ENCODE measurements around the gene TM4SF5.

The TM4SF5 gene, protein sequence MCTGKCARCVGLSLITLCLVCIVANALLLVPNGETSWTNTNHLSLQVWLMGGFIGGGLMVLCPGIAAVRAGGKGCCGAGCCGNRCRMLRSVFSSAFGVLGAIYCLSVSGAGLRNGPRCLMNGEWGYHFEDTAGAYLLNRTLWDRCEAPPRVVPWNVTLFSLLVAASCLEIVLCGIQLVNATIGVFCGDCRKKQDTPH

DNA sequence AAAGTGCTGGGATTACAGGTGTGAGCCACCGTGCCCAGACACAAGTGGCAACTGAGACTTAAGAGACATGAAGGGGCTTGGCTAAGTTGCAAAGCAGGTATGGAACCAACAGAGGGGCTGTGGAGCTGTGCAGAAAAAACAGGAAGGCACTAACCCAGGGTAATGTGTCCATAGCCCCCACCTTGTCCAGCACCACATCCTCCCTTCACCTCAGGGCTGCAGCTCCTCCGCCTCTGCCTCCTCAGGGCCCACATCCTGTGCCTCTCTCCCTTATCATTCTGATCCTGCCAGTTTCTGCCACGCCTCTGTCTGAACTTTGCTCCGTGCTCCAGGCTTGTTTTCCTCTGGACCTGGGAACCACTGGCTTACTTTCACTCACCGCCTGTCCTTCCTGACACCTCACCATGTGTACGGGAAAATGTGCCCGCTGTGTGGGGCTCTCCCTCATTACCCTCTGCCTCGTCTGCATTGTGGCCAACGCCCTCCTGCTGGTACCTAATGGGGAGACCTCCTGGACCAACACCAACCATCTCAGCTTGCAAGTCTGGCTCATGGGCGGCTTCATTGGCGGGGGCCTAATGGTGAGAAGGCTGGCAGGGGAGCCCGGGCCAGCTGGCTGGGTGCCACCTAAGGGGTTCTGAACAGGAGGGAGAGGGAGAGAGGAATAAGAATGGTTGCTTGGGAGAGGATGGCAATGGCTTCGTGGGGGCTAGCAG, at the start of gene TM4SF5:
Gene TM4SF5, plus strand, starts transcription at position 368 of the 716 bp plus-strand sequence. Its CDS starts 37 bp downstream, at position 405.
- peak in 1 of 2 experiments; percentile 48 for DNase-seq

DNA sequence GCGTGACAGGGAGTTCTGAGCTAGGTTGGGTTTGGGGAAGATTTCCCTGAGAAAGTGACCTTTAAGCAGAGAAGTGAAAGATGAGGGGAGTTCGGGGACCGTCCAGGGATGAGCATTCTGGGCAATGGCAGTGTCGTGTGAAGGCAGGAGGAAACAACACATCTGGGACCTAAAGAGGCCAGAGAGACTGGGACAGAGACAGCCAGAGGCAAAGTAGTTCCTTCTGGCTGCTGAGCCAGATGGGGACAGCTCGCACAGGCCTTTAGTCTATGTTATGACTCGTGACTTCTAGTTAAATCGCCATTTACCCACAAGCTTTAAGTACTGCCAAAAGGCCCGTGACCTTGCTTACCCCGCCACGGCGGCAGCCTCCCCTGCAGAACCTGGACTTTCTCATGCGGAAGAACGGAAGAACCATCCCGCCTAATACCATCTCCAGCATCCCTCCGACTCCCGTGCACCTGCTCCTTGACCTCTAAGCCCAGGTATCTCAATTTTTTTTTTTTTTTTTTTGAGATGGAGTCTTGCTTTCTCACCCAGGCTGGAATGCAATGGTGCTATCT, 48.9 kb upstream of the TM4SF5 start:
- no peak for DNase-seq

DNA sequence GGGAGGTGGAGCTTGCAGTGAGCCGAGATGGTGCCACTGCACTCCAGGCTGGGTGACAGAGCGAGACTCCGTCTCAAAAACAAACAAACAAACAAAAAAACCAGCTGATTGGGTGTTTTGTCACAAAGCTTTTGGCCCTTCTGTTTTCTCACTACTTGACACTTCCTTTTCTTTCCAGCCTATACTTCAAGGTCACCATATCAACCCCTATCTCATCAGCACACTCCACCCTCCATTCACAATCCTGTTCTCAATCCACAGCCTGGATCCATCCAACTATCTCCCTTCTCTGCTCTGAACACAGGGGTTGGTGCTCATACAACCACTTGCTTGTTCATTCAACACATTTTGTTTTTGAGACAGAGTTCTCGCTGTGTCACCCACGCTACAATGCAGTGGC, 47.0 kb upstream of the TM4SF5 start:
- DNase-seq: no peak

DNA sequence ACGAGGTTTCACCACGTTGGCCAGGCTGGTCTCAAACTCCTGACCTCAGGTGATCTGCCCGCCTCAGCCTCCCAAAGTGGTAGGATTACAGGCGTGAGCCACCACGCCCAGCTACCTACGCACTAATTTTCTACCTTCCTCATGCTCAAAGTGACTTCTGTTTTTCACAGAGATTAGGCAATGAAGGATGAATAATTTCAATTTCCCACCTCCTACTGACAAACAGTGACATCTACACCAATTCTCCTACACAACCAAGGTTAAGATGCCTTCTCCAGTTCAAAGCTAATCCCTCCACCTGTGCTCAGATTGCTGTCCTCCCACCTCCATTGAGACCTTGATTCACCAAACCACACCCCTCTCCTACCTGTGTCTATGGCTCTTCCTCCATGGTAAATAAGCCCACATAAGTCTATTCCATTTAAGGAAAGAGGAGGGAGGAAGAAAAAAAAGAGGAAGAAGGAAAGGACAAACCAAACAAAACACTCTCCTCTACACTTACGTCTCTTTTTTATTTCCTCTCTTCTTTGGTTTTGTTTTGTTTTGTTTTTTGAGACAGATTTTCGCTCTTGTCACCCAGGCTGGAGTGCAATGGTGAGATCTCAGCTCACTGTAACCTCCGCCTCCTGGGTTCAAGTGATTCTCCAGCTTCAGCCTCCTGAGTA, 45.9 kb upstream of the TM4SF5 start:
- DNase-seq: no peak

DNA sequence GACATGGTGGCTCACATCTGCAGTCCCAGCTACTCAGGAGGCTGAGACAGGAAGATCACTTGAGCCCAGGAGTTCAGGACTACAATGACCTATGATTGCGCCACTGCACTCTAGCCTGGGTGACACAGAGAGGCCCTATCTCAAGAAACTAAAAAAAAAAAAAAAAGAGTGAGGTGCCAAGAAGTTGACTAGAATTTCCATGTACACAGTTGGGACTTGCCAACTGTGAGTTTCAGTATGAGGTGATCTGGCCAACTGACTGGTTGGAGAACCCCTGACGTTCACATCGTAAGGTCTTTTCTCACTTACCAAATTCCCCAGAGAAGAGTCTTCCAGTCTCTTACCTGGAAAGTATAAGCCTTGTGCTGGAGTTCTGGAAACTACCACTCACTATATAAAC, 43.6 kb upstream of the TM4SF5 start:
- no peak for DNase-seq

DNA sequence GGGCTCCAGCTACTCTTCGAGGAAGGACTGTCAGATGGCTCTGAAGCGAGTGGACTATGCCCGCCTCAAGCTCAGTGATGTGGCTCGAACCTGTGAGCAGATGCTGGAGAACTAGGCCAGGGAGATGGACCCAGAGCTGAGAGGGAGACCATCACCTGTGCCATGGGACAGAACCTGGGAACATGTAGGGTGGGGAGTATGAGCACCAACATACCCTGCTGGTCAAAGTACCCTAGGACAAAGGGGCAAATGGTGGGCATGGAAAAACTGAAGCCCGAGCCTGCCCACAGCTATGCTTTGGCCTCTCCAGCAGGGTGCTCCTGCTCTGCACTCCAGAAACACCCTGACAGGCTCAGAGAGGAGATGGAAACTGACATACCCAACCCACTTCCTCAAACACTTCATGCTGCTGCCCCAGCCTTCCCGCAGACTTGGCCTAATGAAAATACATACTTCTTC, 38.6 kb upstream of the TM4SF5 start:
- DNase-seq: no peak

DNA sequence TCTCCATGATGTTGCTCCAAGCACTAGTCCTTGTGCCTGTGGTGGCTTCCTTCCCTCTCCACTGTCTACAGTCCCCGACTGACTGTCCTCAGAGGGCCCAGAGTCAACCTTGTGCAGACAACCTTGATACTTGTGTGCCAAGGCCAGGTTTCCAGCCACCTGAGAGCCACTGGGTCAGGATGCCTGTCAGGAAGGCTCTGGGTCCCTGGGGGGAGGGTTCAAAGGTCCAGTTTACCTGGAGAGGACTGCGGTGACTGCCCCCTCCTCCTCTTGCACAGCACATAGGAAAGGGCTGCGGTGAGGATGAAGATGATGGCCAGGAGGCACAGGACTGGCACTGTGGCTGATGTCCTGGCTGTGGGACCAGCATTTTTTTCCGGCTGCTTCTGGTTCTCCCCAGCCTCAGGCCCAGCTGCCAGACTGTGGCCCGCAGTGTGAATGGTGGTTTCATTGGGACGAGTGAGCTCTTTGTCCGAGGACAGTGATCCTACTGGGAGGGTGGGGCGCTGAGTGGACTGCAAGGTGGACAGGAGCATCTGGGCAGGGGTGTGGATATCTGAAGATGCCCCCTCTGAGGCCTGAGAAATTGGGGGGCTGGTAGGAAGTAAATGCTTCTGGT, 36.7 kb upstream of the TM4SF5 start:
- no peak for DNase-seq

DNA sequence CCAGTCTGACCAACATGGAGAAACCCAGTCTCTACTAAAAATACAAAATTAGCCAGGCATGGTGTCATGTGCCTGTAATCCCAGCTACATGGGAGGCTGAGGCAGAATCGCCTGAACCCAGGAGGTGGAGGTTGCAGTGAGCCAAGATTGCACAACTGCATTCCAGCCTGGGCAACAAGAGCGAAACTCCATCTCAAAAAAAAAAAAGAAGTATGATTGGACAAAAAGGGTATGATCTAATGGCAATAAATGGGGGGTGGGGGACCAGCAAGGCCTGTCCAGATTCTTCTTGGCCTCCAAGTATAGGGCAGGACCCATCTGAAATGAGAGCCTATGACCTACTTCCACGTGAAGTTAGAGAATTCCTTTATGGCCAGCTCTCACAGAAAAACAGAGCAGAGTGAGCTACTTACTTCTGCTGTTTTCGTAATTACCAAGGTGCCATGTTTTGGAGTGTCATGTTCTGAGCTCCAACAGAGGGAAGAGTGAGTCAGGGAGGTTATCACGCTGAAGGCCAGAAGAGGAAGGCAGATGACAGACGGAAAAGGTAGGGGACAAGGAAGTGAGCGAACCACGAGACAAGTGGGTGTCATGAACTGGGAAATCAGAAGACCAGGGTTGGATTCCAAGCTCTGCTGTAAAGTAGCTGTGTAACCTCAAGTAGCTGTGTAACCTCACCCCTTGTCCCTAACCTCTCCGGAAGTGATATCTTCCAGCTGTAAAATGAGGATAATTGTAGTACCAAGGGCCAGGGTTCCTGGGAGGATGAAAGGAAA, 35.6 kb upstream of the TM4SF5 start:
- no peak for DNase-seq

DNA sequence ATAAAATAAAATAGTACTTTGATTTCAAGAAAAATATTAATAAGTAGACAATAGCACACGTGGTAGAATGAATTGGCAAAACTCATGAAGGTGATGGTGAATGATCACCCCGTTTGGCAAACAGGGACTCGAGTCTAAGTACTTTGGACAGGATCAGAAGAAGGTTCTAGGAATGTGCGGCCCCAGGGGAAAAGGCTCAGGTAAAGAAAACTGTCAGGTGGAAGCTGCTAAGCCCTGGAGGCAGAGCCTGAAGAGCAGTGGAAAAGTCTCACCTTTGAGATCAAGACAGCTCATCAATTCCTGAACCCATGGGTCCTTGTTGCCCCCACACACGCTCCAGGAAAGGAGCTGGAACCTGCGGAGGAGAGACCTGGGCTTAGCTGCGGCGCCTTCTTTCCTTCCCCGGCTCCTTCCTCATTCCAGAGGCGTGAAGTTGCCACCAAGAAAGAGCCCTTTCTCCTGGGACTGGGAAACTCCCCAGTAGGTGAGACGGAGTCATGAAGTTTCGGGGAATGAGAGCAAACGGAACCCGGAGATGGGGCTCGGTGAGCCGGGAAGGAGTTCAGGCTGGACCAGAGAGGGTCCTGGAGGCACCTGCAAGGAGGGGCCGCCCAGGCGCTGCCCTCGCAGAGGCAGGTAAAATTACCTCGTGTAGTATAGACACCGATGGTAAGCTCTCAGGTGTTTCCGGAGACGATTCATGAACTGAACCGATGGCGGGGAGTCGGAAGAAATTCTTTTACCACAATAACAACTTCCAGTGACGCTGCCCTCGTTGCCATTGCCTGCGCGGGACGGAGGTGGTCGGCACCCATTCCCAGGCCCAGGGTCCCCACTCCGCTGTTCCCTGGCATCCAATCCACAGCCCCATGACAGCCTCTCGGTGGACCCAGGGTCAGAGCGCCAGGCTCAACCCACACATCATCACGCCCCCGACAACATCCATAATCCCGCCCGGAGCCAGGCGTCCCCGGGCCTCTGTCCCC, 33.3 kb upstream of the TM4SF5 start:
- no peak for DNase-seq

DNA sequence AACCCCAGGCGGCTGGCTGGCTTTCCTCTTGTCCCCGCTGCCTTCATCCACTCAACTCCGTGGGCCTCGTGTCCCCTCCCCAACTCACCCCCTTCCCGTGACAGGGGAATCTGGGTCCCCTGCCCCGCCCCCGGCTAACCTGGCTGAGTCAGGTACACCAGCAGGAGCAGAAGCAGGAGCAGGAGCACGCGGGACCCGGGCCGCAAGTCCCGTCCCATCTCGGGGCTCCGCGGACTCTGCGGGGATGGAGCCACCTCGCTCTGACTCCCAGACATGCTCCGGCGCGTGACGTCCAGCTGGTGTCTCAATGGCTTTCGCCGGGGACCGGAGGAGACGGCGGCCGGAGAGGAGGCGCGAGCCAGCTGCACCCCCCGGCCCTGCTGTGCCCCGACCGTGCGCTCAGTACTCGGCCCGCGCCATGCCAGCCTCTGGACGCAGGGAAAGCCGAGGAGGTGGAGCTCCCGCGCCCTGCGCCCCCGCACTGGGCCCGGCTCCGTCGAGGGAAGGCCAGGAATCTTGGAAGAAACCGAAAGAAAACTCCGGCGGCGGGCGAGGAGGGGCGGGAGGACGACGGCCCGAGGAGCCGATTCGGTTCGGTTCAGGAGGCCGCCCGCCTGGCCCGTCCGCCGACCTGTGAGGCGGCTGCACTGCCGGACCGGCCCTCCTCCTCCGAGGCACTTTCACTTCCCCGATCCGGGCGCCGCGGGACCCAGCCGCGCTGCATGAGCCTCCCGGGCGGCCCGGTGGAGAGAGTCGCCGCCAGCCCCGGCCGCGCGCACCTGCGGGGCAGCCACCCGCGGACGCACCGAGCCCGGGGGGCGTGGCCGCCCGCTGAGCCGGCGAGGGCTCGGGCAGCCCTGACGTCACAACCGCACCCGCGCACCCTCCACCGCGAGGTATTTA, 32.3 kb upstream of the TM4SF5 start, which contains the start of the genes CXCL16 and ZMYND15:
Gene CXCL16, minus strand, starts transcription at position 807 of the 903 bp plus-strand sequence. Its CDS starts 589 bp downstream, at position 218.
Gene ZMYND15, plus strand, starts transcription at position 712 of the 903 bp plus-strand sequence. CDS start 716 bp downstream, outside the sequence.
- DNase-seq: peak in 1 of 2 experiments; percentile 46

DNA sequence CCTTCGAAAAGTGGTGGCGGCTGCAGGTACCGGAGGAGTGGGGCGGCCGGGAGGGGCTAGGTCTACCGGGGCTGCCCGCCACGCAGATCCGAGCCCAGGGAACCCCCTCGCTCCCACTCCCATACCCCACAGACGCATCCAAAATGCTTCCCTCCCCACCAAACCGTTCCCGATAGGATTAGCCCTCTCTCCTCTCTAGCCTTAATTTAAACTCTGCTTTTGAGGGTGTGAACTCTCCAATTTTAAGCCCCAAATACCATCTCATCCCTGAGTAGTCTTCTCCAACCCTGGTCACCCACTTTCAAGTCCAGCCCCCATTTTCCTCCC, 31.7 kb upstream of the TM4SF5 start:
- DNase-seq: no peak

DNA sequence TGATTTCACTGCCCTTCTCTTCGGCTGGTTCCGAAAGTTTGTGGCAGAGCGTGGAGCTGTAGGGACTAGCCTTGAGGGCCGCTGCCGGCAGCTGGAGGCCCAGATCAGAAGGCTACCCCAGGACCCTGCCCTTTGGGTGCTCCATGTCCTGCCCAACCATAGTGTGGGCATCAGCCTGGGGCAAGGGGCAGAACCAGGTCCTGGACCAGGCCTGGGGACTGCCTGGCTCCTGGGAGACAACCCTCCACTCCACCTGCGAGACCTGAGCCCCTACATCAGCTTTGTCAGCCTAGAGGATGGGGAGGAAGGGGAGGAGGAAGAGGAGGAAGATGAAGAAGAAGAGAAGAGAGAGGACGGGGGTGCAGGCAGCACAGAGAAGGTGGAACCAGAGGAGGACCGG, 31.1 kb upstream of the TM4SF5 start:
- DNase-seq: no peak

DNA sequence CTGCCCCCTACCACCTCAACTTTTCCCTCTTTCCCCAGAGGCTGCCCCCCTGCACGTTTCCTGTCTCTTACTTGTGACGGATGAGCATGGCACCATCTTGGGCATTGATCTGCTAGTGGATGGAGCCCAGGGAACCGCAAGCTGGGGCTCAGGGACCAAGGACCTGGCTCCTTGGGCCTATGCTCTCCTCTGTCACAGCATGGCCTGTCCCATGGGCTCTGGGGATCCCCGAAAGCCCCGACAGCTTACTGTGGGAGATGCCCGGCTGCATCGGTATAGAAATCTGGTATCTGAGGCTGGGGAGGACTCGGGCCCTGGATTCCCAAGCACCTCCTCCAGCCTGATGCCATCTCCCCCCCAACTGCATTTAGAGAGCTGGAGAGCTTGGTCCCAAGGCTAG, 30.1 kb upstream of the TM4SF5 start:
- no peak for DNase-seq

DNA sequence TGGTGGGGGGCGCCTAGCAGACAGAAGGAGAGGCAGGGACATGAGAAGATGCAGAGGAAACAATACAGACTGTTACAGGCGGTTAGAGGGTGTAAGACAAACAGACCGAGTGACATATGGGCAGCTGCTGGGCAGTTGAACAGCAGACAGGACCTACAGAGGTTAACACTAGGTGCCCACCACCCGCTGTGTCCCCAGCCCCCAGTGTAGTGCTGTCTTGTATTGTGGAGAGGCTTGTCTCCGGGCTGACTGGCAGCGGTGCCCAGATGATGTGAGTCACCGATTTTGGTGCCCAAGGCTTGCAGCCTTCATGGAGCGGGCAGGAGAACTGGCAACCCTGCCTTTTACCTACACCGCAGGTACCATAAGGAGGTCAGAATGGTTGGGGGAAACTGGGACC, 29.6 kb upstream of the TM4SF5 start:
- DNase-seq: no peak

DNA sequence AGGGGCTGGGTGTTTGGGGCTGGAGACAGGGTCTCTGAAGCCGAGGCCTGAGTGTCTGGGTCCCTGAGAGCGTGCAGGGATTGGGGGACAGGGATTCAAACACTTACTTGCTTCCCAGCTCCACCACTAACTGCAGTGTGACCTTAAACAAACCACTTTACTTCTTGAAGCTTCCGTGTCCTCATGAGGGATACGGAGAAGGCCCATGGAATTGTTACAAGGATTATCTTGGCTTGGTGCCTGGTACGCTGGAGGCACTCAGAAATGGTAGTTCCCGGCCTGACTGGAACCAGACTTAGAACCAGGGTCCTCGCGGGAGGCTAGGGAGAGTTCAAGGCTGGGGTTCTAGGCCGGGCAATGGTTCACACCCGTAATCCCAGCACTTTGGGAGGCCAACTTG, 29.1 kb upstream of the TM4SF5 start:
- DNase-seq: peak in 1 of 2 experiments; percentile 46

DNA sequence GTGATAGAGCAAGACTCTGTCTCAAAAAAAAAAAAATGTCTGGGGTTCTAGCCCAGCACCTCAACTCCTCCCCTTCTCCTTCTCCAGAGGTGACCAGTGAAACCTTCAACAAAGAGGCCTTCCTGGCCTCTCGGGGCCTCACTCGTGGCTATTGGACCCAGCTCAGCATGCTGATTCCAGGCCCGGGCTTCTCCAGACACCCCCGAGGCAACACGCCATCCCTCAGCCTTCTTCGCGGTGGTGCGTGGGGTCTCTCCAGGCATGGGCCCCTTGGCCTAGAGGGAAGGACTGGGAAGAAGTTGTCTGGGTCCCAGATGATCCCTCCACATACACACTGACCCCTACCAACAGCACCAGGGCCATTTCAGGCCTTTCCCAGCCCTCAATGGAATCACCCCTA, 28.5 kb upstream of the TM4SF5 start:
- DNase-seq: no peak

DNA sequence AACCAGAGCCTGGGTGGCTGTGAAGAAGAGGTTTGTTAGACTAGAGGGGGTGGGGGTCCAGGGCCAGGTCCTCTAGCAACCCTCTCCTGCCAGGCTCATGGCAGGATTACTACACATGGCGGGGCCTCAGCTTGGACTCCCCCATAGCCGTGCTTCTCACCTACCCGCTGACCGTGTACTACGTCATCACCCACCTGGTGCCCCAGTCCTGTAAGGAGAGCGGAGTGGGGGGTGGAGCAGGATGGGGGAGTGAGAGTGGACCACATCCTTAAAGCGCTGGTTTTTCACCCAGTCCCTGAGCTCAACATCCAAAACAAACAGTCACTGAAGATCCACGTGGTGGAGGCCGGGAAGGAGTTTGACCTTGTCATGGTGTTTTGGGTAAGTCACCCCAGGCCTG, 27.8 kb upstream of the TM4SF5 start:
- no peak for DNase-seq

DNA sequence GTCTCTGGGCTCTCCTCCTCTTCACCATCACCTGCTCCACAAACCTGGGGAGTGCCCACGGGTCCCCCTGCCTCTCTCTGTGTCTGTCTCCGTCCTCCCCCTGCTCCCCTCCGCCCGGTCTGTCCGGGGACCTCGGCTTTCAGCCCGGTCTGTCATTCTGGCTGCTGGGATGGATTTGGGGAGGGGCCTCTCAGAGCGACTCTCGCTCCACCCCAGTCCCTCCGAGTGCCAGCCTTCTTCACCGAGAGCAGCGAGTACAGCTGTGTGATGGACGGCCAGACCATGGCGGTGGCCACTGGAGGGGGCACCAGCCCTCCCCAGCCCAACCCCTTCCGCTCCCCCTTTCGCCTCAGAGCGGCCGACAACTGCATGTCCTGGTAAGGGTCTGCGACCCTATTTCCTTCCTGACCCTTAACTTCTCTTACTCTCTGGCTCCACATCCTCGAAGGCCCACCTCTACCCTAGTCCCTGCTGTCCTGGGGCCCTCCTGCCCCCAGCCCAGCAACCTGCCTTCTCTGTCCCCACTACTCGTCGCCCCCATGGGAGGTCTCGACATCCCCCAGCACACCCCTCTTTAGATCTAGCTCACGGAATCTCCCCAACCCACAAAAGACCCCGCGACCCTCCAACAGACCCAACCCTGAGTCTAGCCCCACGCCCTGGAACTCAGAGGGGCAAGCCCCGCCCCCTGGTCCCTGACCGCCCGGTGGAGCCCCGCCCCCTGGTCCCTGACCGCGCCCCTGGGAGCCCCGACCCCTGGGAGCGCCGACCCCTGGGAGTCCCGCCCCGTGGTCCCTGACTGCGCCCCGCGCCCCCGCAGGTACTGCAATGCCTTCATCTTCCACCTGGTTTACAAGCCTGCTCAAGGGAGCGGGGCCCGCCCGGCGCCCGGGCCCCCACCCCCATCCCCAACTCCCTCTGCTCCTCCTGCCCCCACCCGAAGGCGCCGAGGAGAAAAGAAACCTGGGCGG, 26.4 kb upstream of the TM4SF5 start:
- DNase-seq: no peak

DNA sequence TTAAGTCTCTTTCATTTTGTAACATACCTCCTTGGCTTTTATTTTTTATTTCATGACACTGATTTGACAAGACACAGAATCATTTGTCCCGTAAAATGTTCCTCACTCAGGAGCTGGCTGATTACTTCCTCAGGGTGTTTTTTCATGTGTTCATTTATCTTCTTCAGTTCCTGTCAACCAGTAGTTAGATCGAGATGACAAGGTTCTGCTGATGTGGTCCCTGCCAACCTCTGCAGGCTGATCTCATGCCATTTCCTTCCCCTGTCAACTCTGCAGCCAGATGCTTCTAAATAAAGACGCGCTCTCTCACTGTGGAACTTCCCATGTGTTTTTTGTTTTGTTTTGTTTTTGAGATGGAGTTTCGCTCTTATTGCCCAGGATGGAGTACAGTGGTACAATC, 23.8 kb upstream of the TM4SF5 start:
- DNase-seq: no peak

Measured in SHP77 (cell line).